ENCODE data around the gene GFPT2.
"Not testable (repeated sequence)": the region's sequence is repeated elsewhere in the genome, so short reads cannot be mapped to it uniquely, and the experiment has no call there.

The GFPT2 gene

GRCh38 chr5:180299526-180299925 lies 53.6 kb downstream of the GFPT2 start:
- H3K4me1 ChIP-seq (ENCODE audit: control insufficient read depth, insufficient read depth, low read length) = no peaks in the 10 kb centered on the region
- H3K9me3 ChIP-seq (ENCODE audit: control insufficient read depth, insufficient read depth, low read depth, low read length) = no peaks in the 10 kb centered on the region
- H3K4me3 ChIP-seq (ENCODE audit: low read depth, low read length) = no peak overlapping the region
- no peak overlapping the region for H3K27ac ChIP-seq (ENCODE audit: extremely low read depth, low read depth, low read length)
- CTCF ChIA-PET = interaction anchor here (0.6 to 3.2 kb wide), 2 partner anchors 17 to 166 kb away, joined by 3 to 17 read pairs; no protein-coding TSS in a partner anchor
- peaks cover 0 to 30% of the 10 kb centered on the region in 2 experiments; a peak in 2 of 3 replicates for H3K36me3 ChIP-seq (ENCODE audit: control insufficient read depth in 2 of 2, insufficient read depth in 1 of 2, low read length in 2 of 2)
- TF ChIP-seq ZNF155 (tag by site-specific recombination; IDR thresholded peaks at IDR 0.05) = no peak
- no peak for TF ChIP-seq ZNF561 (tag by site-specific recombination; IDR thresholded peaks at IDR 0.05; ENCODE audit: borderline replicate concordance)
- TF ChIP-seq ZNF837 (tag by site-specific recombination; IDR thresholded peaks at IDR 0.05) = no peak
- no peak for TF ChIP-seq ZNF26 (tag by site-specific recombination; IDR thresholded peaks at IDR 0.05)
- no peak for TF ChIP-seq ZBTB20 (tag by site-specific recombination; IDR thresholded peaks at IDR 0.05)
- TF ChIP-seq KLF10 (tag by site-specific recombination; IDR thresholded peaks at IDR 0.05) = no peak
- TF ChIP-seq PRDM6 (tag by site-specific recombination; IDR thresholded peaks at IDR 0.05) = no peak
- TF ChIP-seq ZSCAN30 (tag by site-specific recombination; IDR thresholded peaks at IDR 0.05) = no peak
- no peak for TF ChIP-seq ZNF639 (tag by site-specific recombination; IDR thresholded peaks at IDR 0.05)
- no peak for TF ChIP-seq ZNF146 (tag by site-specific recombination; IDR thresholded peaks at IDR 0.05)
- TF ChIP-seq ZNF311 (tag by site-specific recombination; IDR thresholded peaks at IDR 0.05; ENCODE audit: borderline replicate concordance) = no peak
- no peak for TF ChIP-seq ZNF394 (tag by site-specific recombination; IDR thresholded peaks at IDR 0.05; ENCODE audit: borderline replicate concordance)
- no peak for TF ChIP-seq ZXDB (tag by site-specific recombination; IDR thresholded peaks at IDR 0.05)
- TF ChIP-seq ZNF501 (tag by site-specific recombination; IDR thresholded peaks at IDR 0.05) = no peak
- no peak for TF ChIP-seq ZNF626 (tag by site-specific recombination; IDR thresholded peaks at IDR 0.05)
- TF ChIP-seq KLF7 (tag by site-specific recombination; IDR thresholded peaks at IDR 0.05; ENCODE audit: borderline replicate concordance) = no peak
- TF ChIP-seq ZFP69B (tag by site-specific recombination; IDR thresholded peaks at IDR 0.05) = no peak
- no peak for TF ChIP-seq ZNF114 (tag by site-specific recombination; IDR thresholded peaks at IDR 0.05)
- TF ChIP-seq ZNF707 (tag by site-specific recombination; IDR thresholded peaks at IDR 0.05) = no peak
- POLR2A ChIA-PET = no interaction called here

GRCh38 chr5:180299014-180299413 lies 54.1 kb downstream of the GFPT2 start:
- H3K27ac ChIP-seq (ENCODE audit: extremely low read depth, low read depth, low read length); POLR2A ChIA-PET; H3K4me3 ChIP-seq (ENCODE audit: low read depth, low read length); H3K9me3 ChIP-seq (ENCODE audit: control insufficient read depth, insufficient read depth, low read depth, low read length); CTCF ChIA-PET; H3K4me1 ChIP-seq (ENCODE audit: control insufficient read depth, insufficient read depth, low read length): not testable (repeated sequence)
- H3K36me3 ChIP-seq (ENCODE audit: control insufficient read depth in 2 of 2, insufficient read depth in 1 of 2, low read length in 2 of 2) = peaks cover 2 to 31% of the 10 kb centered on the region in 2 experiments; a peak in 2 of 3 replicates

All from HEK293 (cell line).